HG03280 (cell line): Measurements from ENCODE around the gene CRADD.
"Not testable (repeated sequence)": the region's sequence is repeated elsewhere in the genome, so short reads cannot be mapped to it uniquely, and the experiment has no call there.

Source experiments
- ATAC-seq: cut with Tn5 transposase; IDR thresholded peaks from one replicate; pipeline ENCODE4 v1.9.1; 2021; ENCODE audit warnings: mild to moderate bottlenecking, moderate library complexity; ENCODE audit not compliant: unreplicated experiment

Gene CRADD

GRCh38 chr12:93922583-93923006, 245.4 kb downstream of the CRADD start:
- no peak for ATAC-seq

- ATAC-seq = no peak
Observed at GRCh38 chr12:93924367-93924766, 247.2 kb downstream of the CRADD start.

GRCh38 chr12:93925585-93926205, 248.5 kb downstream of the CRADD start:
- no peak for ATAC-seq

- ATAC-seq = no peak
Observed at GRCh38 chr12:93926237-93926636, 249.1 kb downstream of the CRADD start.

GRCh38 chr12:93929081-93929480, 251.9 kb downstream of the CRADD start:
- not testable (repeated sequence) for ATAC-seq

- no peak for ATAC-seq
Observed at GRCh38 chr12:93937812-93938211, 260.6 kb downstream of the CRADD start.

- no peak for ATAC-seq
Observed at GRCh38 chr12:93938317-93938716, 261.1 kb downstream of the CRADD start.

- ATAC-seq = no peak
Observed at GRCh38 chr12:93938931-93939330, 261.8 kb downstream of the CRADD start.

- ATAC-seq = no peak
Observed at GRCh38 chr12:93939641-93940325, 262.6 kb downstream of the CRADD start.

- ATAC-seq = no peak
Observed at GRCh38 chr12:93943780-93944179, 266.6 kb downstream of the CRADD start.

- ATAC-seq = no peak
Observed at GRCh38 chr12:93944201-93944600, 267.0 kb downstream of the CRADD start.
